GM18870 (cell line): ENCODE measurements around the gene CCDC185.
"Not testable (repeated sequence)": the region's sequence is repeated elsewhere in the genome, so short reads cannot be mapped to it uniquely, and the experiment has no call there.

Source experiments
- ATAC-seq: cut with Tn5 transposase; IDR thresholded peaks from one replicate; pipeline ENCODE4 v1.9.1; 2021; ENCODE audit warnings: moderate library complexity; ENCODE audit not compliant: unreplicated experiment

The CCDC185 gene

GRCh38 chr1:223394242-223394641 is 1.0 kb downstream of the CCDC185 start:
- ATAC-seq: no peak

GRCh38 chr1:223394706-223395105 is 1.5 kb downstream of the CCDC185 start:
- no peak for ATAC-seq

GRCh38 chr1:223399393-223399792 is 6.2 kb downstream of the CCDC185 start:
- not testable (repeated sequence) for ATAC-seq

GRCh38 chr1:223401873-223402789 is 8.9 kb downstream of the CCDC185 start:
- no peak for ATAC-seq

GRCh38 chr1:223402790-223403142 is 9.6 kb downstream of the CCDC185 start:
- no peak for ATAC-seq

GRCh38 chr1:223403184-223403815 is 10.1 kb downstream of the CCDC185 start:
- no peak for ATAC-seq

- no peak for ATAC-seq
Observed at GRCh38 chr1:223405507-223405906, 12.3 kb downstream of the CCDC185 start.

GRCh38 chr1:223410036-223410435 is 16.8 kb downstream of the CCDC185 start:
- no peak for ATAC-seq

- ATAC-seq: no peak
Observed at GRCh38 chr1:223411309-223411708, 18.1 kb downstream of the CCDC185 start.

GRCh38 chr1:223411710-223412109 is 18.5 kb downstream of the CCDC185 start:
- no peak for ATAC-seq

GRCh38 chr1:223413216-223413615 is 20.0 kb downstream of the CCDC185 start:
- no peak for ATAC-seq

GRCh38 chr1:223417444-223417843 is 24.2 kb downstream of the CCDC185 start:
- no peak for ATAC-seq

GRCh38 chr1:223417903-223418663 is 24.9 kb downstream of the CCDC185 start:
- ATAC-seq: no peak

GRCh38 chr1:223419115-223419514 is 25.9 kb downstream of the CCDC185 start:
- ATAC-seq: no peak

- no peak for ATAC-seq
Observed at GRCh38 chr1:223419561-223419960, 26.3 kb downstream of the CCDC185 start.

GRCh38 chr1:223421025-223421424 is 27.8 kb downstream of the CCDC185 start:
- ATAC-seq: no peak

GRCh38 chr1:223421676-223422075 is 28.5 kb downstream of the CCDC185 start:
- no peak for ATAC-seq

GRCh38 chr1:223422911-223423310 is 29.7 kb downstream of the CCDC185 start:
- no peak for ATAC-seq

GRCh38 chr1:223423641-223424233 is 30.5 kb downstream of the CCDC185 start:
- no peak for ATAC-seq

GRCh38 chr1:223425550-223425949 is 32.3 kb downstream of the CCDC185 start:
- ATAC-seq: no peak

GRCh38 chr1:223426936-223427335 is 33.7 kb downstream of the CCDC185 start:
- no peak for ATAC-seq
